Body of pancreas (tissue), 4 donors: ENCODE measurements around the gene PWWP2B. TPM values are rescaled to one million over a fixed set of nuclear protein-coding genes. Genes with fewer than 3 reads are reported as not detected.

ENCODE experiments used
- ATAC-seq: fragments of 150-250 bp; one replicate; pipeline ENCODE4 v1.9.1; 2016
- DNase-seq, 4 donors: peaks; one replicate each; pipeline ENCODE4 v3.0.0-alpha.2; 2019
- H3K27ac ChIP-seq, 4 donors: fragments of 200-600 bp; sonication (generic); 1 replicate in 3 of 4; 2 replicates in 1 of 4; pipeline versions ENCODE4 v1.5.1 to v1.6.1; 2016 to 2019; ENCODE audit warnings: mild to moderate bottlenecking in 1 of 4, mixed read lengths in 1 of 4, moderate library complexity in 1 of 4
- H3K27me3 ChIP-seq, 2 donors: fragments of 200-600 bp; sonication (generic); one replicate each; pipeline ENCODE4 v1.6.0; 2016; ENCODE audit warnings: mild to moderate bottlenecking in 1 of 2
- H3K36me3 ChIP-seq, 2 donors: fragments of 200-600 bp; sonication (generic); replicated peaks in 1 of 2; 2 replicates each; pipeline ENCODE4 v1.5.1; 2016; ENCODE audit warnings: low read depth in 2 of 2; ENCODE audit not compliant: insufficient read depth in 1 of 2
- H3K4me1 ChIP-seq: fragments of 200-600 bp; sonication (generic); one replicate; pipeline ENCODE4 v1.6.0; 2016
- H3K4me3 ChIP-seq, 2 donors: fragments of 200-600 bp; sonication (generic); 1 replicate in 1 of 2; 2 replicates in 1 of 2; pipeline ENCODE4 v1.5.1; 2016 to 2019
- H3K9me3 ChIP-seq, 3 donors: fragments of 200-600 bp; sonication (generic); 1 replicate in 2 of 3; 2 replicates in 1 of 3; pipeline ENCODE4 v1.5.1; 2016
- POLR2A ChIP-seq, 3 donors: fragments of 450-650 bp; IDR thresholded peaks; one replicate each; pipeline ENCODE4 v1.6.1; 2016; ENCODE audit warnings: antibody characterized with exemption in 3 of 3, mild to moderate bottlenecking in 2 of 3
- WGBS, 2 donors: methylation state at CpG; one replicate each; pipeline ENCODE4 v1.1.5; 2017; 5-methylcytosine and 5-hydroxymethylcytosine counted together
- intact Hi-C: fragments of 100-400 bp; cut with DNase I; formaldehyde crosslinking; loops from one replicate; pipeline ENCODE4 v1.15.1; 2023
- total RNA-seq, 2 donors: library from RNA; depleted of rRNA; stranded (reverse); fragments of >200 nt; gene quantifications; one replicate each; pipeline ENCODE4 v1.1.0, GENCODE V29; 2016
- TF ChIP-seq, protein P1 (sequence below), 7 experiments: fragments of 450-650 bp in 4 of 7; fragments of 200-600 bp in 3 of 7; sonication (generic) in 3 of 7; IDR thresholded peaks; one replicate each; pipeline ENCODE4 v1.5.1; 2016 to 2019; ENCODE audit warnings: antibody characterized with exemption in 7 of 7

Gene PWWP2B
- total RNA-seq, 2 donors from 2014 or later: 31.9 to 46.5 TPM

DNA sequence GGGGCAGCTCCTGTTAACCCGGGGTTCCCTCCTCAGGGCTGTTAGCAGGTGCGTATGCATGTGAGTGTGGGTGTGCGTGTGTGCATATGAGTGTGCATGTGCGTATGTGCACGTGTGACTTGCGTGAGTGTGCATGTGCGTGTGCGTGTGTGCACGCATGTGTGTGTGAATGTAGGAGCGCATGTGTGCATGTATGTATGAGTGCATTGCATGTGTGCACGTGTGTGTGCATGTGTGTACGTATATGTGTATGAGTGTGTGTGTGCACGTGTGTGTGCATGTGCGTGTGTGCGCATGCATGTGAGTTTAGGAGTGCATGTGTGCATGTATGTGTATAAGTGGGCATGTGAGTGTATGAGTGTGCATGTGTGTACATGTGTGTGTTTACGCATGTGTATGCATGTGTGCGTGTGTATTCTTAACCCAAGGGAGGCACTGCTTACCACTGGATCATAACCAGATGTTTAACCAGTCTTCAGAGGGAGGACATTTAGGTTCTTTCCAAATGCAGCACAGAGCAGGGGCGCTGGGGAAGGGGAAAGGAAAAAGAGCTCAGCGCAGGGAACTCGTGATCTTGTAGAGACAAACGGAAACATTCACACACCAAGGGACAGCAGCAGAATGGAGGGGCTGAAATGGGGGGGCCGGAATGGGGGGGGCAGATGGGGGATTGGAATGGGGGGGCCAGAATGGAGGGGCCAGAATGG lies 45.0 kb downstream of the PWWP2B start:
- Histone ChIP-seq H3K4me3 (no peak overlapping the region), H3K27ac (no peak overlapping the region), H3K9me3 (no peaks in the 10 kb centered on the region), H3K4me1 (peaks cover 7% of the 10 kb centered on the region), H3K36me3 (no peaks in the 10 kb centered on the region), H3K27me3 (no peaks in the 10 kb centered on the region)
- WGBS, 2 donors: 82 to 83% methylated on average over 22 of the region's 22 CpGs
- intact Hi-C loops: no loop called here
- ATAC-seq (no peak), DNase-seq (no peak)
- TF ChIP-seq POLR2A (IDR thresholded peaks at IDR 0.05): no peak
- TF ChIP-seq, protein P1, sequence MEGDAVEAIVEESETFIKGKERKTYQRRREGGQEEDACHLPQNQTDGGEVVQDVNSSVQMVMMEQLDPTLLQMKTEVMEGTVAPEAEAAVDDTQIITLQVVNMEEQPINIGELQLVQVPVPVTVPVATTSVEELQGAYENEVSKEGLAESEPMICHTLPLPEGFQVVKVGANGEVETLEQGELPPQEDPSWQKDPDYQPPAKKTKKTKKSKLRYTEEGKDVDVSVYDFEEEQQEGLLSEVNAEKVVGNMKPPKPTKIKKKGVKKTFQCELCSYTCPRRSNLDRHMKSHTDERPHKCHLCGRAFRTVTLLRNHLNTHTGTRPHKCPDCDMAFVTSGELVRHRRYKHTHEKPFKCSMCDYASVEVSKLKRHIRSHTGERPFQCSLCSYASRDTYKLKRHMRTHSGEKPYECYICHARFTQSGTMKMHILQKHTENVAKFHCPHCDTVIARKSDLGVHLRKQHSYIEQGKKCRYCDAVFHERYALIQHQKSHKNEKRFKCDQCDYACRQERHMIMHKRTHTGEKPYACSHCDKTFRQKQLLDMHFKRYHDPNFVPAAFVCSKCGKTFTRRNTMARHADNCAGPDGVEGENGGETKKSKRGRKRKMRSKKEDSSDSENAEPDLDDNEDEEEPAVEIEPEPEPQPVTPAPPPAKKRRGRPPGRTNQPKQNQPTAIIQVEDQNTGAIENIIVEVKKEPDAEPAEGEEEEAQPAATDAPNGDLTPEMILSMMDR (IDR thresholded peaks at IDR 0.05): no peak

DNA sequence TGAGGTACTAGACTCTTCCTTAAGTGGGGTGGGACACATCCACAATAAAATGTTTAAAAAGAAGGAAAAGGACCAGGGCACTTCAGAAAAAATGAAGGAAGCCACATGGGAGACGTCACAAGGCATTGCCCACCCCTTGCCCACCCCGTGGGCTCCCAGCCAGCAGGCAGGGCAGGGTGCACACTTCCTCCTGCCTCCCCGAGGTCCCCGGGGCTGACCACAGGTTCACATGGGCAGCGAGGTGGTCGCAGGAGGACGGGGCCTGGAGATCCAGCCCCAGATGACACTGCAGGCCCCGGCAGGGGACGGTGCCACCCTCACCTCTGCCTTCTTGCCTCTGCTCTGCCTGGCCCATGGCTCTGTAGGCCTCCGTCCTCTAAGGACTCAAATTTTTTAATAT lies 45.6 kb downstream of the PWWP2B start:
- intact Hi-C loops: no loop called here
- Histone ChIP-seq H3K4me3 (no peak overlapping the region), H3K27me3 (no peaks in the 10 kb centered on the region), H3K27ac (no peak overlapping the region), H3K9me3 (no peaks in the 10 kb centered on the region), H3K36me3 (no peaks in the 10 kb centered on the region), H3K4me1 (peaks cover 13% of the 10 kb centered on the region)
- no peak for ATAC-seq
- TF ChIP-seq, protein P1 (IDR thresholded peaks at IDR 0.05): no peak
- no peak for TF ChIP-seq POLR2A (IDR thresholded peaks at IDR 0.05)
- WGBS, 2 donors: 64 to 82% methylated on average over 4 to 10 of the region's 10 CpGs
- no peak for DNase-seq

DNA sequence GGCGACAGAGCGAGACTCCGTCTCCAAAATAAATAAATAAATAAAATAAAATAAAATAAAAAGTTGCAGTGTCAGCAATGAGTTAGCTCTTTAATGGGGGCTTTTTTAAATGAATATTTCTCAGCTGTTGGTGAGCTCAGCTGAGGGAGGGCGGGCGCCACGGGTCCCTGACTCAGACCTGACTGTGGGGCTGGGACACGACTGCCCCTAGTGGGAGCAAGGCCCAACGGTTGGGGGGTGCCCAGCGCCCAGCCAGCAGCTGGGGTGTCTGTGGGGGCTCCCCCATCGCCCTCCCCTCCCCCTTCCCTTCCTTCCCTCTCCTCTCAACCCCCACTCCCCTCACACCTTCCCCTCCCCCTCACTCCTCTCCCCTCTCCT lies 46.6 kb downstream of the PWWP2B start:
- ATAC-seq (no peak), DNase-seq (peak in 1 of 4 donors; percentile 42)
- no peaks in the 10 kb centered on the region for H3K27me3 ChIP-seq
- intact Hi-C loops: no loop called here
- H3K9me3 ChIP-seq: no peaks in the 10 kb centered on the region
- no peak overlapping the region for H3K27ac ChIP-seq
- 56 to 57% methylated on average over 9 of the region's 10 CpGs for WGBS, 2 donors
- no peak for TF ChIP-seq POLR2A (IDR thresholded peaks at IDR 0.05)
- TF ChIP-seq, protein P1 (IDR thresholded peaks at IDR 0.05): peak in 6 of 7 experiments; percentile 9 to 35 (median 24)
- H3K36me3 ChIP-seq: no peaks in the 10 kb centered on the region
- peaks cover 21% of the 10 kb centered on the region for H3K4me1 ChIP-seq
- no peak overlapping the region for H3K4me3 ChIP-seq

DNA sequence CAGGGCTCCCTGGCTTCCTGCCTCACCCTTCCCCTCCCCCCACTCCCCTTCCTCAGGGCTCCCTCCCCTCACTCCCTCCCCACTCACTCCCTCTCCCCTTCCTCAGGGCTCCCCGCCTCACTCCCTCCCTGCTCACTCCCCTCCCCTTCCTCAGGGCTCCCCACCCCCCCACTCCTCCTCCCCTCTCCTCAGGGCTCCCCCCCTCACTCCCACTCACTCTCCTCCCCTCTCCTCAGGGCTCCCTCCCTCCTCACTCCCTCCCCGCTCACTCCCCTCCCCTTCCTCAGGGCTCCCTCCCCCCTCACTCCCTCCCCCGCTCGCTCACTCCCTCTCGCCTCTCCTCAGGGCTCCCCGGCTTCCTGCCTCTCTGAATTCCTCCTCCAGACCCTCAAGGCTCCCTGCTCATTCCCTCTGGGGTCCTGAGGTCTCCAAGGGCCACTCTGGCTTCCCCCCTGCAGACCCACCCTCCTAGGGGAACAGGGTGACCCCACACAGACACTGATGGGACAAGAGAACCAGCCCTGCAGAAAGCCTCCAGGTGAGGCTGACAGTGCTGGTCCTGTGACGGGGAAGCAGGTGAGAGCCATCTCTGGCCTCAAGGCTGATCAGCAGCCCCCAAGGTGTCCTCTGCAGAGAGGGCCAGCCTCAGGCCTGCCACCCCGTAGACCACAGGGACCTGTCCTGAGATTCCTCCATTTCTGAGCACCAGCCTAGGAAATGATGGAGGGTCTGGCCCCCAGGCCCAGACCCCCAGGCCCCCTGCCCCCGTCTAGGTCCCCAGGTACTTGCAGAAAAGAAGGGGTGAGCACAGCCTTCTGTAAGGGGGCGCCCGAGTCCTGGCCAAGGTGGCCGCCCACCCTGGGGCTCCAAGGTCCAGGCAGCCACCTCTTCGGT lies 47.2 kb downstream of the PWWP2B start:
- Histone ChIP-seq H3K27ac (no peak overlapping the region), H3K4me3 (no peak overlapping the region), H3K27me3 (no peaks in the 10 kb centered on the region), H3K9me3 (no peaks in the 10 kb centered on the region), H3K36me3 (no peaks in the 10 kb centered on the region), H3K4me1 (peaks cover 21% of the 10 kb centered on the region)
- intact Hi-C loops: no loop called here
- TF ChIP-seq, protein P1 (IDR thresholded peaks at IDR 0.05): no peak
- TF ChIP-seq POLR2A (IDR thresholded peaks at IDR 0.05): no peak
- WGBS, 2 donors: 78 to 95% methylated on average over 6 to 8 of the region's 13 CpGs
- DNase-seq: no peak
- no peak for ATAC-seq
